ENCODE data around the gene MMP23B.
"Not testable (repeated sequence)": the region's sequence is repeated elsewhere in the genome, so short reads cannot be mapped to it uniquely, and the experiment has no call there.

MMP23B gene

GRCh38 chr1:1670866-1671265, 38.9 kb downstream of the MMP23B start:
- Histone ChIP-seq H3K9me3 (ENCODE audit: control insufficient read depth, low read length) (no peaks in the 10 kb centered on the region), H3K27me3 (replicated peaks; ENCODE audit: control insufficient read depth, insufficient read depth, low read length, poor library complexity, severe bottlenecking) (no peaks in the 10 kb centered on the region), H3K36me3 (ENCODE audit: control insufficient read depth, insufficient read depth, low read length) (peaks cover 35% of the 10 kb centered on the region), H3K27ac (ENCODE audit: insufficient read depth, low read length, poor library complexity, severe bottlenecking) (no peak overlapping the region), H3K4me1 (ENCODE audit: control insufficient read depth, insufficient read depth, low read length, poor library complexity, severe bottlenecking) (no peaks in the 10 kb centered on the region), H3K4me3 (ENCODE audit: insufficient read depth, low read depth, low read length, poor library complexity, severe bottlenecking) (no peak overlapping the region)
- DNase-seq = no peak

- Histone ChIP-seq H3K27me3 (replicated peaks; ENCODE audit: control insufficient read depth, insufficient read depth, low read length, poor library complexity, severe bottlenecking) (no peaks in the 10 kb centered on the region), H3K27ac (ENCODE audit: insufficient read depth, low read length, poor library complexity, severe bottlenecking) (no peak overlapping the region), H3K36me3 (ENCODE audit: control insufficient read depth, insufficient read depth, low read length) (peaks cover 28% of the 10 kb centered on the region), H3K4me3 (ENCODE audit: insufficient read depth, low read depth, low read length, poor library complexity, severe bottlenecking) (no peak overlapping the region), H3K9me3 (ENCODE audit: control insufficient read depth, low read length) (no peaks in the 10 kb centered on the region), H3K4me1 (ENCODE audit: control insufficient read depth, insufficient read depth, low read length, poor library complexity, severe bottlenecking) (no peaks in the 10 kb centered on the region)
- DNase-seq = no peak
These were observed 39.6 kb downstream of the MMP23B start for GRCh38 chr1:1671365-1672119.

GRCh38 chr1:1672181-1672965, 40.4 kb downstream of the MMP23B start:
- Histone ChIP-seq H3K36me3 (ENCODE audit: control insufficient read depth, insufficient read depth, low read length) (peaks cover 27% of the 10 kb centered on the region), H3K27me3 (replicated peaks; ENCODE audit: control insufficient read depth, insufficient read depth, low read length, poor library complexity, severe bottlenecking) (no peaks in the 10 kb centered on the region), H3K9me3 (ENCODE audit: control insufficient read depth, low read length) (no peaks in the 10 kb centered on the region), H3K4me1 (ENCODE audit: control insufficient read depth, insufficient read depth, low read length, poor library complexity, severe bottlenecking) (no peaks in the 10 kb centered on the region), H3K27ac (ENCODE audit: insufficient read depth, low read length, poor library complexity, severe bottlenecking) (no peak overlapping the region), H3K4me3 (ENCODE audit: insufficient read depth, low read depth, low read length, poor library complexity, severe bottlenecking) (no peak overlapping the region)
- no peak for DNase-seq

- peaks cover 21% of the 10 kb centered on the region for H3K36me3 ChIP-seq (ENCODE audit: control insufficient read depth, insufficient read depth, low read length)
- not testable (repeated sequence) for H3K27ac ChIP-seq (ENCODE audit: insufficient read depth, low read length, poor library complexity, severe bottlenecking); H3K4me3 ChIP-seq (ENCODE audit: insufficient read depth, low read depth, low read length, poor library complexity, severe bottlenecking); H3K9me3 ChIP-seq (ENCODE audit: control insufficient read depth, low read length); H3K27me3 ChIP-seq (replicated peaks; ENCODE audit: control insufficient read depth, insufficient read depth, low read length, poor library complexity, severe bottlenecking); DNase-seq
- H3K4me1 ChIP-seq (ENCODE audit: control insufficient read depth, insufficient read depth, low read length, poor library complexity, severe bottlenecking) = peaks cover 15% of the 10 kb centered on the region
These were observed 42.8 kb downstream of the MMP23B start for GRCh38 chr1:1674806-1675205.

- H3K27me3 ChIP-seq (replicated peaks; ENCODE audit: control insufficient read depth, insufficient read depth, low read length, poor library complexity, severe bottlenecking); DNase-seq; H3K4me3 ChIP-seq (ENCODE audit: insufficient read depth, low read depth, low read length, poor library complexity, severe bottlenecking); H3K9me3 ChIP-seq (ENCODE audit: control insufficient read depth, low read length); H3K27ac ChIP-seq (ENCODE audit: insufficient read depth, low read length, poor library complexity, severe bottlenecking): not testable (repeated sequence)
- peaks cover 15% of the 10 kb centered on the region for H3K4me1 ChIP-seq (ENCODE audit: control insufficient read depth, insufficient read depth, low read length, poor library complexity, severe bottlenecking)
- H3K36me3 ChIP-seq (ENCODE audit: control insufficient read depth, insufficient read depth, low read length) = peaks cover 20% of the 10 kb centered on the region
These were observed 43.2 kb downstream of the MMP23B start for GRCh38 chr1:1675218-1675617.

DNA sequence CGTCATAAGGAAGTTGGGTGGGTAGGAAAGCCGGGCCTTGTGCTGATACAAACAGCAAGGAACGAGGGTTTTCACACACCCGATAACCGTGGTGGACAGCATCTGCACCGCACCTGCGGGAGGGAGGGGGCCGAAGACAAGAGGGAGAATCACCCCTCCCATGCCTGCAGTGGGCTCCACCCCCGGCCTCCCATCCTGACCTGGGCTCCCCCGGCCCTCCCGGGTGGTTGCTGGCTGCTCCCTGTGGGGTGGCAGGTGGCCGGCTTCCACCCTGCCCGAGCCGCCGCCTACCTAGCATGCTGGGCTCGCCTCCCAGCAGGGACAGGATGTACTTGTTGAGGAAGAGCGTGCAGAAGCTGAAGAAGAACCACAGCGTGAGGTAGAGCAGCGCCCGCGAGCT, 44.1 kb downstream of the MMP23B start:
- not testable (repeated sequence) for DNase-seq
- H3K36me3 ChIP-seq (ENCODE audit: control insufficient read depth, insufficient read depth, low read length) = peaks cover 14% of the 10 kb centered on the region

DNA sequence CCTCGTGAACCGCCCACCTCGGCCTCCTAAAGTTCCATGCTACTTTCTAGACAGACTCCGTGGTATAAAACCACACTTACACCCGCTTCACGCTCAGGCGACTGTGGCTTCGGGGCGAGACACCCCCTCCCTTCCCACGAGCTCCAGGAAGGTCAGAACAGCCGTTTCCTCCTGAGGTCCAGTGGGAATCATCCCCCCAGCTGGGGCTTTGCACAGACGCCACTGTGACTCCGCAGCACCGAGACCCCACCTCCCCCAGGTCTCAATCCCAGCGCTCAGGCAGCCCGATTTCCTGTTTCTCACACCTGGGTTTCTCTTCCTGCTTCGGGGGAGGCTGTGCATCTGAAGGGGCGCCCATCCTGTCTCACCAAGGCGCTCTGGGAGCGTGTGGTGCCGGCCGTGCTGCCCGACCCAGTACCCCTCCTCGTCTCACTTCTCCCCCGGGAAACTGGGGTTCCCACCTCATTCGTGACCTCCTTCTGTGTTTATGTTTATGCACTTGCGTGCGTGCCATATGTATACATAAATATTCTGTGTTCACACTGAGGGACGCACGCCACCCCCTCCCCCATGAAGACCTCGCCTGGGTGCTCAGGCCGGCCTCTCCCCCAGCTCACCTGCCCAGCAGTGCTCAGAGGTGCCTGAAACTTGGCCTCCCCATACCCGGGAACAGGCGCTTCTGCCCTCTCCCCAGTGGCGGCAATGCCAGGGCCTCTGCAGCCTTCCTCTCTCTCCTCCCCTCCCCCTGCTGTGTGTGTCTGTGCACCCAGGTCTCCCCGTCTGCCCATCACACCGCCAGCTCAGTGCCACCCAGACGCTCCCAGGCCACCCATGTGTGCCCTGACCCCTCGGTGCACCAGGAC, 46.0 kb downstream of the MMP23B start:
- peaks cover 15% of the 10 kb centered on the region for H3K4me1 ChIP-seq (ENCODE audit: control insufficient read depth, insufficient read depth, low read length, poor library complexity, severe bottlenecking)
- peaks cover 4% of the 10 kb centered on the region for H3K36me3 ChIP-seq (ENCODE audit: control insufficient read depth, insufficient read depth, low read length)
- H3K27ac ChIP-seq (ENCODE audit: insufficient read depth, low read length, poor library complexity, severe bottlenecking) = peak overlapping the region; percentile 70
- H3K4me3 ChIP-seq (ENCODE audit: insufficient read depth, low read depth, low read length, poor library complexity, severe bottlenecking) = peak overlapping the region; percentile 52
- peak; percentile 18 to 35 (median 31) for DNase-seq
- no peaks in the 10 kb centered on the region for H3K27me3 ChIP-seq (replicated peaks; ENCODE audit: control insufficient read depth, insufficient read depth, low read length, poor library complexity, severe bottlenecking)
- H3K9me3 ChIP-seq (ENCODE audit: control insufficient read depth, low read length) = no peaks in the 10 kb centered on the region

More for the DNA sequence above, 44.1 kb downstream of the MMP23B start:
- H3K27me3 ChIP-seq (replicated peaks; ENCODE audit: control insufficient read depth, insufficient read depth, low read length, poor library complexity, severe bottlenecking); H3K27ac ChIP-seq (ENCODE audit: insufficient read depth, low read length, poor library complexity, severe bottlenecking); H3K9me3 ChIP-seq (ENCODE audit: control insufficient read depth, low read length); H3K4me3 ChIP-seq (ENCODE audit: insufficient read depth, low read depth, low read length, poor library complexity, severe bottlenecking): not testable (repeated sequence)
- peaks cover 15% of the 10 kb centered on the region for H3K4me1 ChIP-seq (ENCODE audit: control insufficient read depth, insufficient read depth, low read length, poor library complexity, severe bottlenecking)

DNA sequence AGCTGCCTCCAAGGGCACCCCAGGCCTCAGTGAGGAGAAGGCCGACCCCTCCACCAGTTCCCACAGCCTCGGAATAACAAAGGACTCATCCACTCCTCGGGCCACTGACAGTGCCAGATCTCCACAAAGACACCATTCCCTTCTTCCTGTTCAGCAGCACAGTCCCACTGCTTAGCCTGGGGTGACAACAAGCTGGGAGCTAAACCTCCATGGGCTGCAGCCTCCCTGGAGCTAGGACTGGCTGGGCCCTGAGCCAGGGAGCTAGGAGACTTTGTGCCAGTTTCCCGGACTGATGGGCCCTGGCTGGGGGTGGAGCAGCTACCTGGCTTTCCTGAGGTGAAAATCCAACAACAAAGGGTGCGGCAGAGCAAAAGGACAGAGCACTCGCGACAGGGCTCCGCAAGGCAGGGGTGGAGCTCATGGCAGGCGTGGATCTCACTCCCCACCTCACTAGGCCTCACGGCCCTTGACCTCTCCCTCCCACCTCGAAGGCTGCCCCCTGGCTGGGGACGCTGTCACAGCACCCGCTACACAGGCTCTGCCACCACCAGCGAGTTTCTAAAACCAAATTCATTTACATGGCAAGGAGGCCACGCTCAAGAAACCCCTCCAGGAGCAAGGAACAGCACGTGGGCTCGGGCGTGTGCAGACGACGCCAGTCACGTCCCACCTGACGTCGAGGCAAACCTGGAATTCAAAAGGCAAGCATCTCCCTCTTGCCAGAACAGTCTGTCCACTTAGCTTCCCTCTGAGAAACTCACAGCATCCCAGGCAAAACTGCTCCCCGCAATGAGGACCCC, 46.8 kb downstream of the MMP23B start:
- Histone ChIP-seq H3K4me3 (ENCODE audit: insufficient read depth, low read depth, low read length, poor library complexity, severe bottlenecking) (peak overlapping the region; percentile 52), H3K4me1 (ENCODE audit: control insufficient read depth, insufficient read depth, low read length, poor library complexity, severe bottlenecking) (peaks cover 15% of the 10 kb centered on the region), H3K9me3 (ENCODE audit: control insufficient read depth, low read length) (no peaks in the 10 kb centered on the region), H3K27me3 (replicated peaks; ENCODE audit: control insufficient read depth, insufficient read depth, low read length, poor library complexity, severe bottlenecking) (no peaks in the 10 kb centered on the region), H3K36me3 (ENCODE audit: control insufficient read depth, insufficient read depth, low read length) (peaks cover 12% of the 10 kb centered on the region), H3K27ac (ENCODE audit: insufficient read depth, low read length, poor library complexity, severe bottlenecking) (peak overlapping the region; percentile 70)
- DNase-seq = peak in 1 of 3 donors; percentile 15
